ENCODE measurements around the gene HYI. TPM values are rescaled to one million over a fixed set of nuclear protein-coding genes. Genes with fewer than 3 reads are reported as not detected.

The HYI gene
- total RNA-seq, 1 experiment from 2014 or later, result 32.4 TPM

DNA sequence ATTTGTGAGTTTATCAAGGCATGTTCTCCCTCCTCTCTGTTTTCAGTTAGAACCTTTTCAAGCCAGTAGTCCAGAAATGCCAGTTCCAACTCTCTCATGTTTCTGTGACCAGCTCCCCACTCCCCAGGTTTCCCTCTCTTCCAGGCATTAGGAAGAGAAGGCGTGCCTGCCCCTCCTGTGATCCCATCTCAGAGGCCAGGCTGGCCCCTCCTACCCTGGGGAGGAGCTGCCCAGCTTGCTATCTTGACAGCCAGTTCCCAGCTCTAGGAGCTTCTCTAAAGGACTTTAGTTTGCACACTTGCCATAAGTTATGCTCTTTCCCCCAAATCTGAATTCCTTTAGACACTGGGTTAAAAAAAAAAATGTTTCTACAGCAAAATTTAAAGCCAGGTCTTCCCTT, 8.9 kb downstream of the HYI start:
- no peak for DNase-seq (ENCODE audit: low spot score)

DNA sequence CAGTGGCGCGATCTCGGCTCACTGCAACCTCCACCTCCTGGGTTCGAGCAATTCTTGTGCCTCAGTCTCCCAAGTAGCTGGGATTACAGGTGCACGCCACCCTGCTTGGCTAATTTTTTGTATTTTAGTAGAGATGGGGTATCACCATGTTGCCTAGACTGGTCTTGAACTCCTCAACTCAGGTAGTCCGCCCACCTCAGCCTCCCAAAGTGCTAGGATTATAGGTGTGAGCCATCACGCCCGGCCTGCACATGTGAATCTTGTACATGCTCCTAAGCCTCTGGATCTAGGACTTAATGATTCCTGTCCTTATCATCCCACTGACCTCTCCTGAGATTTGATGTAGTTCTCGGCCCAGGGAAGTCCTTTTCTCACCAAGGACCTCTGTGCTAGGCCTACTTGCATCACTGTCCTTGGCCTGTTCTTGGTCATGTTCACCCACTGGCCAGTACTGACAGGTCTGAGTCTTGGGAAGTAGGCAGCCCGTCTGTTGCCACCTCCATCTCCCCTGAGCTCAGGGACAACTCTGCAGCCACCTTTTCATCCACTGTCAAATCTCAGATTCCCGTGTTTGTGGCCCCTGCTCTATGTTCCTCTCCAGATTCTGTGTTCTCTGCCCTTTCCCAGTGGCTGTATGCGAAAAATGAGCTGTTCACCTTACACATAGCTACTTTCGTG, 9.4 kb downstream of the HYI start:
- DNase-seq (ENCODE audit: low spot score), result no peak

DNA sequence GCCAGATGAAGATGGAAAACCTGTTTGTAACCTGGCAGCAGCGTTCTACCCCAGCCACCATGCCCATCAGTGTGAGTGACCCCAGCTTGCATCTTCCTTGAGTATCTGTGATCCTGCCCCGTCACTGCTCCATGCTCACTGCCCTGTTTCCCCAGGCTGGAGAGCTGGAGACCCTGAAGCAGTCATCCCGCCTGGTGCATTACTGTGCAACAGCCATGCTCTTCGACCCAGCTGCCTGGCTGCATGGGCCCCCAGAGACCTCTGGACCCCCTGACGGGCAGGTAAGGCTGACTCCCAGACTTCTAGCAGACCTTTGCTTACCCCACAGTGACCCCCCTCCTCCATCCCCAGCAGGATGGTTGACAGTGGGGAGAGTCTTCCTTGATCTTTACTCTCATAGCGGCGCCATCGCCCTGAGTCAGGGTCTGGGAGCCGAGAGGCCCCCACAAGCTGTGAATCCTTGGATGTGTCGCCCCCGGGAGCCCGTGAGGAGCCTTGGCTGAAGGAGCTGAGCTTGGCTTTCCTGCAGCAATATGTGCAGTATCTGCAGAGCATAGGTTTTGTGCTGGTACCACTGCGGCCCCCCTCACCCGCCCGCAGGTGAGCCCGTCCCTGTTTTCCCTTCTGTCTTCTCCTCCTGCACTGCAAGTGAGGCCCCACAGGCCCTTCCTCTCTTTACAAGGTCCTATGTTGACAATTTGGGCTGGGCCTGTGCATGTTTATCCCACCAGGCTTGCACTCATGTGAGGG, 10.4 kb downstream of the HYI start:
- DNase-seq (ENCODE audit: low spot score), result no peak

DNA sequence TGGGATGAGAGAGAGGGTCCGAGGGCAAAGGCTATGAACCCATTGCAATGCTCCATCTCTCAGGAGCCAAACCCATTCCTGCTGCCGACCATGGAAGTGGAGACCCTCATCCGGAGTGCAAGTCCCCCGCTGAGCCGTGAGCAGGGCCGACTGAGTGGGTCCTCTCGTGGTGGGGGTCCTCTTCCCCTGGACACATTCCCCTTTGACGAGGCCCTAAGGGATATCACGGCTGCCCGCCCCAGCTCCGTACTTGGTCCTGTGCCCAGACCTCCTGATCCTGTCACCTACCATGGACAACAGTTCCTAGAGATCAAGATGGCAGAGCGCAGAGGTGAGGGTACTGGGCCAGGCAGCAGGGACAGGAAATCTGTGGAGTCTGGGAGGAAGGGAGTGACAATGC, 11.0 kb downstream of the HYI start:
- DNase-seq (ENCODE audit: low spot score), result no peak

DNA sequence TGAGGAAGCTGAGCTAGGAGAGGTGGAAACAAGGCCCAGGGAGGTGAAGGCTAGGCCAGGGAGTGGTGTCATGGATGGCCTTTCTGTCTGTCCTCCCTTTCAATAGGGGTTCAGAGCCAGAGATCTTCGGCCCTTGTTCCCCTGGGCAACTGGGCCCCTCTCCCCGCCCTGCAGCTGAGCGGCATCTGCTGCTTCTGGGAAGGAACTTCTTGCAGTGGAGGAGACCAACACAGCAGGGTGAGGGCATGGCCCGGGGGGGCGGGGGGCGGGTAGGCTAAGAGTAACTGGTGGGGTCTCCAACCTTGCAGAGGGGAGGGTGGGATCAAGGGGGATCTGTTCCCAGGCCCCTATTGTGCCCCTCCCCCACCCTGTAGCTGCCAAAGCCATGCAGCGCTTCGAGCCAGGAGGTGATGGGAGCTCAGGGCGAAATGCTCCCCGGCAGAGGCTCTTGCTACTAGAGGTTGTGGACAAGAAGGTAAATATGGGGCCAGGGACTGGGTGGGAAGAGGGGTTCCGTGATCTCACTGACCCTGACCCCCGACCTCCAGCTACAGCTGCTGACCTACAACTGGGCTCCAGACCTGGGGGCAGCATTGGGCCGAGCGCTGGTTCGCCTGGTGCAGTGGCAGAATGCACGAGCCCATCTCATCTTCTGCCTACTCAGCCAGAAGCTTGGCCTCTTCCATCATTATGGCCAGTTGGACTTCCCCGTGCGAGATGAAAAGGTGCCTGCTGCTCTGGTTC, 11.7 kb downstream of the HYI start:
- DNase-seq (ENCODE audit: low spot score), result no peak

DNA sequence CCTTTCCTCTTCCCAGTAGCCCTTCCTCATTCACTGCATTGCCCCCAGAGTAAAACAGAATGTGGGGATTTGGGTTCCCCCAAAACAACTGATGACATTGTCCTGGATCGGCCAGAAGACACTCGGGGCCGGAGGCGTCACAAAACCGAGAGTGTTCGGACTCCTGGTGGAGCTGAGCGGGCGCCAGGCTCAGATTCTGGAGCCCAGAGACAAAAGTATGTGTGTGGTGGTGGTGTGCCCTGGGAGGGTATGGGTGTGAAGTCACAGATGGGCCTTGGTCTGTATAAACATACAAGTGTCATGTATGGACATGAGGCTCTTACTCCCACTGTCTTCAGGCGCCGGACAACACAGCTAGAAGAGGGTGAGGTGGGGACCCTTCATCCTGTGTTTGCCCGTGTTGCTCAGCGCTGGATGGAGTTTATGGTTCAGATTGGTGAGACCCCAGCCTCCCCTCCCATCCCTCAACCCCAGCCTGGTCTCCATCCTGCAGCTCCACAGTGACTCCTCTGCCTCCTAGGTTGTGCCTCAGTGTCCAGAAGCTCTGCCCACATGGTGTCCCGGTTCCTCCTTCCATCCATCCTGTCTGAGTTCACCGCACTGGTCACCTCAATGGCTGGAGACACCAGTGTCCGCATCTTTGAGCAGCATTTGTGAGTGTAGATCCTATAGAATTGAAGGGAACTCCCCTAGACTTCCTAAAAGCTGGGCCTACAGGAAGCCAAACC, 12.4 kb downstream of the HYI start:
- no peak for DNase-seq (ENCODE audit: low spot score)

DNA sequence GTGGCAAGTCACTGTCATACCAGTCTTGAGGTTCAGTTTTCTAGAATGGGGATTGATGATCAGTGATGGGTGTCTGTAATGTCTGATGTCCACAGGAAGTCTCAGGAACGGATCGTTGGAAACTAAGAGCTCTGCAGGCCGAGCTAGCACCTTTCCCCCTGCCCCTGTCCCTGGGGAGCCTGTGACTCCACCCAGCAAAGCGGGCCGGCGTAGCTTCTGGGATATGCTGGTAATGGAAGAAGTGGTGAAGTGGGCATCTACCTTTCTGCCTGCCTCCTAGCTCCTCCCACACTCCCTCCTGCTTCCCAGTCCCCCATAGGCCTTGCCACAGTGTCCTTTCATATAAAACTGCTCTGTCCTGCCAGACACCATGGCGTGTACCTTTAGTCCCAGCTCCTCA, 13.4 kb downstream of the HYI start:
- DNase-seq (ENCODE audit: low spot score), result no peak

DNA sequence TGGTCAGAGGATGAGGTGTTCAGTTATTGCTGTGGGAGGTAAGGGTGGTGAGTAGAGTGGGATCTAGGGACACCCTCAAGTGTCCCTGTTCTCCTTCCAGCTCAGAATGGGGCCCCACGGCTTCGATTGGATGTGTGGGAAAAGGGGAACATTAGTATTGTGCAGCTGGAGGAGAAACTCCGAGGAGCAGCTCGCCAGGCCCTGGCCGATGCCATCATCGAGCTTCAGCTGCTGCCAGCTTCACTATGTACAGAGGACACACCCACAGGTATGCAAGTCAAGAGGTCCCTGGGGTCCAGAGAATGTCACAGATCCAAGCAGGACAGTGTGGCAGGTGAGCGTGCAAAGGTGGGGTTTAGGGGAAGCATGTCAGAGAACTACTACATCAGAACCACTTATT, 13.9 kb downstream of the HYI start:
- DNase-seq (ENCODE audit: low spot score), result no peak

DNA sequence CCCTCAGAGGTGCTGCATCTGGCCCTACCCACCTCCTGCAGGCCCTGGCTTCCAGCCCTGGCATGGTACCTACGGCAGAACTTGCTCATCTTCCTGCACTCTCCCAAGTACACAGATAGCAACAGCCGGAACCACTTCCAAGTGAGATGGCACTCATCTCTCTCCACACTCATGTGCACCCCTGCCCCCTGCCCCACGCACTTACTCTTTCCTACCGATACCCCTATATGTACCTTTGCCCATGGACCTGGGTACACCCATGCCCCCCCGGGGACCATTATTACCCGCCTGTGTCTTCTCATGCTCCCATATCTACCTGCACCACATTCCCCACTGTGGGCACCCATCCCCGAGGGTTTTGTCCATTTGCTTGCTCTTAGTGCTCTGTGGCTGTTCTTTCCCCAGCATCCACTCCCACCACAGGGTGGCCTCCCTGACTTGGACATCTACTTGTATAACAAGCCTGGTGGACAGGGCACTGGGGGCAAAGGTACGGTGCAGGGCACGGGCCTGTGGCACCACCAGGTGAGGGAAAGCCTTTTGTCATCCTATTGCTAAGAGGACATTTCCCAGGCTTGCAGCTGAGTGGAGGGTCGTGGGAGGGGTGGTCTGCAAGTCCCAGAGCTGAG, 14.7 kb downstream of the HYI start:
- DNase-seq (ENCODE audit: low spot score), result no peak

DNA sequence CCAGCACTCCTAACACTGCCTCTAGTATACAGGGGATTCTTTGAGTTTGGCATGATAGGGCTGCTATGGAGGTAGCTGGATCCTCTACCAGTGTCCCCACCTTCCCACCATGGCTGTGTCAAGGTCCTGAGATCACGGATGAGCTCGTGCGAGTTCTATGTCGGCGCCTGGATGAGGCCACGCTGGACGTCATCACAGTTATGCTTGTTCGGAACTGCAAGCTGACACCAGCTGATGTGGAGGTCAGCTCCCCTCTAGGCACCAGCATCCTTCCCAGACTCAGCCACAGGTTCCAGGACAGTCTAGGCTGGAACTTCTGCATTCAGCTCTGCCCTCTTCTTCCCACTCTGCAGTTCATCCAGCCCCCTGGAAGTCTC, 15.2 kb downstream of the HYI start:
- DNase-seq (ENCODE audit: low spot score), result no peak

DNA sequence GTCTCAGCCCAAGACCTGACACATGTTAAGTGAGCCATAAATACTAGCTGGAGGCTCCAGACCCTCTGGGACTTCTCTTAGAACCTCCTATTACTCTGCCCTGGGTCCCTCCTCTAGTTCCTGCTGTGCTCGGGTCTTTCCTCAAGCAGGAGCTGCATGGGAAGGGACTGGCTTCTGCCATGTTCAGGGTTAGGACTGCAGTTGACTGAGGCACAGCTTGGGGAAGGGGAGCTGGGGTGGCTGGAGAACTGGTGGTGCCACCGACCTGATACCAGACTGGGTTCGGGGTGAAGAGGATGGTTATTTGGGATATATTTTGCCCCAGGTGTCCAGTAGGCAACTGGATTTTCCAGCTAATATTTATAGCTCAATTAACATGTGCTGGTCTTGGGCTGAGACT, 15.7 kb downstream of the HYI start:
- no peak for DNase-seq (ENCODE audit: low spot score)

DNA sequence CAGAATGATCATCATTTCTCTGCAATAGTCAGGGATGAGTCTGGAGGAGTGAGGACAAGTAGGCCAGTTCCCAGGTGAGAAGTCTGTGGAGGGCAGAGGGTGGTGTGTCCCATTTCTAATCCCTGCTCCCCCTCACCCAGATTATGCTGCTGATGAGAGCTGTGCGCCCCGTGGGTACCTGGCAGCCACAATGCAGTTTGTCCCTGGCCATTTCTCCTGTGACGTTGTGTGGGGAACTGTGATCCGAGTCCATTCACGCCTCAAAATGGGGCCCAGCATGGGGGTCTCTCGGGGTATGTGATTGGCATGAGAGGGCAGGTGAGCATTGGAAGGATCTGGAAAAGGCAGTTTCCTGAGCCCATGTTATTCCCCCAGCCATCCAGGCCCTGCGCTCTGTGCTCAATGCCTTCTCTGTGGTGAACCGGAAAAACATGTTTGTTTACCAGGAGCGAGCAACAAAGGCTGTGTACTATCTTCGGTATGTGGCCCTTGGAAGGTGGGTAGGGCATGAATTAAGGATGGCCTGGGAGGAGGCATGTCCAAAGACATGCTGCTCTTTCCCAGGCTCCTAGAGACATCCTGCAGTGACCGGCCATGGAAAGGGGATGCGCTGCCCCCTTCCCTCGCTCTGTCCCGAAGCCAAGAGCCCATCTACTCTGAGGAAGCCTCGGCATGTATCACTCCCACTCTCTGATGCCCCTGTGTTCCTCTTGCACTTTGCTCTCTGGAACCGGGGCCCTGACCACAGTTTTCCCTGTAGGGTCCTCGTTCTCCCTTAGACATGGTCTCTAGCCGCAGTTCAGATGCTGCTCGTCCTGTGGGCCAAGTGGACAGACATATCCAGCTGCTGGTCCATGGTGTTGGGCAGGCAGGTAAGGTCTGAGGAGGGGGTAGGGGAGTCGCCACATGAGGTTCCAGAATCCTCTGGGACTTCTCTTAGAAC, 16.4 kb downstream of the HYI start:
- no peak for DNase-seq (ENCODE audit: low spot score)

DNA sequence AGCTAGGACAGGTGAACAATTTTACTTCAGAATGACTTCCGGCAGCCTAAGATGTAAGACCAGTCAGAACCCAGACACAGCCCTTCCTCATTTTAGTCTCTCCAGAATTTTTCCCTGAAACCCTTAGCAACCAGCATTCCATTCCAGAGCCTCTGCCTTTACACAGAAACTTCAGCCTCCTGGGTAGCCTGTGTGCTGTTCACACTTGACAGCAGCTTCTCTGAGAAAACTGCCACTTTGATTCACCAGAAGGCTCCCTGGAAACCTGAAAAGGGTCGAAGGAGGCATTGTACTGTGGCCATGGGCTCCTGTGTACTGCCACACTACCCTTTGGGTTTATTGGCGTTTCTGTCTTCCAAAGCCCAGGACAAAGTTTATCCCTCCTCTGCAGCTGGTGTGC, 17.4 kb downstream of the HYI start:
- DNase-seq (ENCODE audit: low spot score), result no peak

DNA sequence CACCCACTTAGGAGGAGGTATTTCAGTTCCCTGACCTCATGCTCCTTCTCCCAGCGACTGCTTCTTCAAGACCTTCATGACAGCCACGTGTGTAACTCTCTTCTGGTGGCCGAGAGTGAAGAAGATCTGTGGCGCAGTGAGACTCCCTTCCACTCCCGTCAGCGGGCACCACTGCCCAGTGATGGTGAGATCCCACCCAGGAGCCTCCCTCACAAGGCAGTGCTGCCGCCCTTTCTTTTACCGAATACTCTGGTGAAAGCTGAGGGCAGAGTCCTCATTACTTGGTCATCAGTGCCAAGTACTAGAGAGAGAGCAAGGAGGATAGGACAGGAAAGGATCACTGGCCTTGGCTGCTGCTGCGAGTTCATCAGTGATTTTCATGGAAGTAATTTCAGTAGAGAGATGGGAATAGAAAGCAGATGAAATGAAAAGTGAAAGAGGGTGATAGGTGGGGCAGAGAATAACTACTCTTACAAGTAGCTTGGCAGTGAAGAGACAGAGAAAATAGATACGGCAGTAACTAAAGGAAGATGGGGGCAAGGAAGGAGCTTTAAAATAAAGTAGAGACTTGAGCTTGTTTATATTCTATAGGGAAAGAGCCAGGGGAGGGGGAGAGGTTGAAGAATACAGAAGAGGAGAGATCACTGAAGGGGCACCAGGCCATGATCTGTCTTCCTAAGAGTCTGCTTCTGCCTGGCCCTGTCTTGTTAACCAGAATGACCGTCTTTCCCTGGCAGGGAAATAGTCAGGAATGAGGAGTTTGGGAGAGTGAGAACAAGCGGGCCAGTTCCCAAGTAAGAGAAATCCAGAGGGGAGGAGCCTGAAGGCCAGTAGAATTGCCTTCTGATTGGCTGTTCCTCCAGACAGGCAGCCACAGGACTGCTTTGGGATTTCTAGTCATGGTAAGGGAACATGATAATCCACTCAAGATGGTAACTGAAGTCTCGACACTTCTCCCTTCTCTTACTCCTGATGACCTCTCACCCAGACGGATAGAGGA, 18.3 kb downstream of the HYI start:
- no peak for DNase-seq (ENCODE audit: low spot score)

DNA sequence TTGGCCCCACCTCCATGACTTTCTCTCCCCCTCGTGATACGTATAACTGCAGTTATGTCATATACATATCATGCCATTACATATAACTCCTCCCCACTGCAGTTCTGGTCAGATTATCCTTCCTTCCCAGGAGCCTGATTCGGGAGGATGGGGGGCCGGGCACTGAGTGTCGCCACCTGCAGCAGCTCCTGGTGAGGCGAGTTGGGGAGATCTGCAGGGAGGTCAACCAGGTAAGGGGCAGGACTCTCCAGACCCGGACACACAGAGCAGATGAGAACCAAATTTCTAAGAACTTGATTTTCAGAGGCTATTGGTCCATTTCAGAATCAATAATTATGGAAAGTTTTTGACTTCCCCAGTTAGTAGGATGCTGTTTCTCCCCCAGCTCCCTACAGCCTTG, 19.5 kb downstream of the HYI start:
- no peak for DNase-seq (ENCODE audit: low spot score)

DNA sequence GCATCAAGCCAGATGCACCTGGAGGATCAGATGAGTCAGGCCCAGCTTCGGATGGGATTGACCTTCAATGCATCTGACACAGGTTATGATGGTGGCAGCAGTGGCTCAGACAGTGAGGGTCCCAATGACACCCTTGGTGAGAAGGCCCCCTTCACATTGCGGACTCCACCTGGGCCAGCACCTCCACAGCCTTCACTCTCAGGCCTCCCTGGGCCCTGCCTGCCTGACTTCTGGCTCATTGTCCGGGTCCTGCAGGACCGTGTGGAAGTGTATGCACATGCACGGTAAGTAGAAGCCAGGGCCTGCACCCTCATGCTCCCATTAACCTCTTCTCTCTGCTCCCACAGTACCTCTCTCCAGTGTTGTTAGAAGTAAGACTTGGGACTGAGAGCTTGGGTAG, 20.8 kb downstream of the HYI start:
- DNase-seq (ENCODE audit: low spot score), result no peak

DNA sequence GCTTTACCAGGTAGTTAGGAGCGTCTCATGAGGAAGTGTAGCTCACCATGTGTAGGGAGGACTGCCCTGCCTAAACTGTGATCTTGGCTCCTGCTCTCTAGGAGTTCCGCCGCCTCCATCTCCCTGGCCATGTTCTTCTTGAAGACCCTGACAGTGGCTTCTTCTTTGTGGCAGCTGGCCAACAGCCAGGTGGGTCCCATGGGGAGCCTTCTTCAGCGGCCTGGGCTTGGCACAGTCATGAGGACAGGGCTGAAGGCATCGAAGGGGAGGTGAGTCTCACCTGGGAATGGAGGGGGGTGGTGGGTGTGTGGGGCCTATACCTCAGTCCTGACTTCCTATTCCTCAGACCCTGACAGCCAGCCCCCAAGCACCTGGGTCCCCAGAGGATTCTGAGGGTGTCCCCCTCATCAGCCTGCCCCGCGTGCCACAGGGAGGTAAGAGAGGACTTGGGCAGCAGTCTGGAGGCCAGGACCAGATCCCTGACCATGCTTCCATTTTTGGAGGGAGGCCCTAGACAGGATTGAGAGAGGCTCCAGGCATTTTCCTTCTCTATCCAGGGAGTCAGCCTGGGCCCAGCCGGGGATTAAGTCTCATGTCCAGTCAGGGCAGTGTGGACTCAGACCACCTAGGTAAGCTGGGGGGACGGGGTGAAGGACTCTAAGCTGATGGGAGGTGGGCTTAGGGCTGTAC, 21.4 kb downstream of the HYI start:
- no peak for DNase-seq (ENCODE audit: low spot score)

DNA sequence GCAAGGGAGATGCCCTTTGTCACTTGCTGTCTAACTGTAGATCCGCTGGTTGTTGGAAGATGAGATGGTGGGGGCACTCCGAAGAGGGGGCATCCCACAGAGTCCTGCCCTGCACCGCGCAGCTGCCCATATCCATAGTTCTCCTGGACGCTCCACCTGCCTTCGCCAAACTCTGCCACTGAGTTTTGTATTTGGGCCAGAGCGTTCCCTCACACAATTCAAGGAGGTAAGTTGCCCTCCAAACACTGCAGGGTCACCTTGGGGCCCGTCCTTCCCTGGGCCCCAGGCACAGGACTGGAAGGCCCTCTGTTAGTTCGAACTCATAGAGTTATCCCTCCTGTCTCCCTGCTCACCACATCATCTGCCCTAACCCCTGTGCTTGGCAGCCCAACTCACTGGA, 22.1 kb downstream of the HYI start:
- no peak for DNase-seq (ENCODE audit: low spot score)

DNA sequence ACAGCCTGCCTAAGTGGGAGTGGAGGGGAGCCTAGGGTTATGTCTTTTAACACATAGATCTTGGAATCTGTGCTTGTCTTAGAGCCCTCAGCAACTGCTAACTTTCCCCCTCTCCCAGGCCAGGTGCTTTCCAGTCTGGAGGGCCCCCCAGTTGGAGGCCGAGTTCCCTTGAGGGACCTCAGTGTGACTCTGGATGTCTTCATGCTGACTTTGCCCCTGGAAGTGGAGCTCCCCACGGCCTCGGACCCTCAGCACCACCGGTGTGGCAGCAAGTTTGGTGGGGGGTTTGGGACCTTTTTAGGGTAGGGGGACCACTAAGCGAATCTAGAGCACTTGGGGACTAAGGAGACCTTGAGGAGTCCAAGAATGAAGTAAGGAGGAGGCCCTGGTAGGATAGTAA, 22.9 kb downstream of the HYI start:
- DNase-seq (ENCODE audit: low spot score), result no peak

All from H4 (cell line).